Measurements from ENCODE around the gene HNRNPL. TPM values are rescaled to one million over a fixed set of nuclear protein-coding genes. Genes with fewer than 3 reads are reported as not detected.

Gene HNRNPL
- total and polyA plus RNA-seq, 2 experiments from 2014 or later = 123 to 245 TPM

- Histone ChIP-seq H3K4me2 (ENCODE audit: unreplicated experiment) (no peak overlapping the region), H3K9me2 (ENCODE audit: insufficient read depth) (no peaks in the 10 kb centered on the region), H2AFZ (no peak overlapping the region), H3F3A (ENCODE audit: insufficient read depth) (peaks cover 81% of the 10 kb centered on the region), H3K9me3 (ENCODE audit: low read depth) (no peaks in the 10 kb centered on the region), H3K36me3 (ENCODE audit: low read depth) (peaks cover 70% of the 10 kb centered on the region), H3K27ac (peak overlapping the region; percentile 35), H3K4me1 (ENCODE audit: insufficient read depth) (peaks cover 8% of the 10 kb centered on the region; the same call in 1 of the 2 replicates), H3K9ac (no peak overlapping the region), H3K27me3 (replicated peaks; ENCODE audit: insufficient read depth) (no peaks in the 10 kb centered on the region), H3K79me2 (ENCODE audit: insufficient read depth) (peaks cover 46% of the 10 kb centered on the region), H3K4me3 (no peak overlapping the region), H4K20me1 (ENCODE audit: insufficient read depth) (peaks cover 5% of the 10 kb centered on the region; the same call in 1 of the 2 replicates)
- in situ Hi-C loops (cut with MboI) = no loop called here
- no peak for DNase-seq
- WGBS, 2 experiments (ENCODE audit: low coverage in 1 of 2, low lambda C conversion rate in 2 of 2, missing lambda C conversion rate in 2 of 2) = 77 to 83% methylated on average over 19 of the region's 19 CpGs
- TF ChIP-seq EZH2phosphoT487 (IDR thresholded peaks at IDR 0.05; ENCODE audit: insufficient read depth, low read depth) (no peak), EZH2 (IDR thresholded peaks at IDR 0.05; ENCODE audit: insufficient read depth, poor library complexity, severe bottlenecking) (no peak)
Observed at GRCh38 chr19:38838208-38838985, 11.4 kb downstream of the HNRNPL start.

GRCh38 chr19:38837656-38838121, 12.1 kb downstream of the HNRNPL start:
- Histone ChIP-seq H4K20me1 (ENCODE audit: insufficient read depth) (peaks cover 5% of the 10 kb centered on the region; the same call in 1 of the 2 replicates), H3K4me1 (ENCODE audit: insufficient read depth) (peaks cover 8% of the 10 kb centered on the region; the same call in 1 of the 2 replicates), H3K4me3 (no peak overlapping the region), H3K9ac (no peak overlapping the region), H3K9me2 (ENCODE audit: insufficient read depth) (no peaks in the 10 kb centered on the region), H3K9me3 (ENCODE audit: low read depth) (no peaks in the 10 kb centered on the region), H3K4me2 (ENCODE audit: unreplicated experiment) (no peak overlapping the region), H3K27ac (peak overlapping the region; percentile 26), H3K27me3 (replicated peaks; ENCODE audit: insufficient read depth) (no peaks in the 10 kb centered on the region), H2AFZ (no peak overlapping the region), H3K36me3 (ENCODE audit: low read depth) (peaks cover 63% of the 10 kb centered on the region), H3K79me2 (ENCODE audit: insufficient read depth) (peaks cover 39% of the 10 kb centered on the region), H3F3A (ENCODE audit: insufficient read depth) (peaks cover 85% of the 10 kb centered on the region)
- WGBS, 2 experiments (ENCODE audit: low coverage in 1 of 2, low lambda C conversion rate in 2 of 2, missing lambda C conversion rate in 2 of 2) = 85 to 90% methylated on average over 7 of the region's 7 CpGs
- TF ChIP-seq EZH2 (IDR thresholded peaks at IDR 0.05; ENCODE audit: insufficient read depth, poor library complexity, severe bottlenecking) (no peak), EZH2phosphoT487 (IDR thresholded peaks at IDR 0.05; ENCODE audit: insufficient read depth, low read depth) (no peak)
- in situ Hi-C loops (cut with MboI) = no loop called here
- DNase-seq = peak; percentile 67

- in situ Hi-C loops (cut with MboI) = no loop called here
- H3F3A ChIP-seq (ENCODE audit: insufficient read depth) = peaks cover 86% of the 10 kb centered on the region
- no peak overlapping the region for H2AFZ ChIP-seq
- WGBS, 2 experiments (ENCODE audit: low coverage in 1 of 2, low lambda C conversion rate in 2 of 2, missing lambda C conversion rate in 2 of 2) = 91% methylated on average over 6 of the region's 6 CpGs
- DNase-seq = no peak
- H3K36me3 ChIP-seq (ENCODE audit: low read depth) = peaks cover 57% of the 10 kb centered on the region
- H3K4me3 ChIP-seq = no peak overlapping the region
- no peak overlapping the region for H3K9ac ChIP-seq
- no peaks in the 10 kb centered on the region for H3K9me2 ChIP-seq (ENCODE audit: insufficient read depth)
- H3K79me2 ChIP-seq (ENCODE audit: insufficient read depth) = peaks cover 33% of the 10 kb centered on the region
- H3K4me2 ChIP-seq (ENCODE audit: unreplicated experiment) = no peak overlapping the region
- TF ChIP-seq EZH2 (IDR thresholded peaks at IDR 0.05; ENCODE audit: insufficient read depth, poor library complexity, severe bottlenecking) (no peak), EZH2phosphoT487 (IDR thresholded peaks at IDR 0.05; ENCODE audit: insufficient read depth, low read depth) (no peak)
- H3K9me3 ChIP-seq (ENCODE audit: low read depth) = no peaks in the 10 kb centered on the region
- no peaks in the 10 kb centered on the region for H3K27me3 ChIP-seq (replicated peaks; ENCODE audit: insufficient read depth)
- peaks cover 12% of the 10 kb centered on the region for H3K4me1 ChIP-seq (ENCODE audit: insufficient read depth)
- H4K20me1 ChIP-seq (ENCODE audit: insufficient read depth) = peaks cover 5% of the 10 kb centered on the region; the same call in 1 of the 2 replicates
- peak overlapping the region; percentile 7; the same call in 1 of the 2 replicates for H3K27ac ChIP-seq
Observed at GRCh38 chr19:38836983-38837626, 12.7 kb downstream of the HNRNPL start.

GRCh38 chr19:38836159-38836982, 13.4 kb downstream of the HNRNPL start:
- Histone ChIP-seq H3K9ac (no peak overlapping the region), H3K4me1 (ENCODE audit: insufficient read depth) (peaks cover 14% of the 10 kb centered on the region), H4K20me1 (ENCODE audit: insufficient read depth) (peaks cover 5% of the 10 kb centered on the region; the same call in 1 of the 2 replicates), H3K79me2 (ENCODE audit: insufficient read depth) (peaks cover 26% of the 10 kb centered on the region), H3K4me2 (ENCODE audit: unreplicated experiment) (no peak overlapping the region), H3K4me3 (no peak overlapping the region), H3K27me3 (replicated peaks; ENCODE audit: insufficient read depth) (no peaks in the 10 kb centered on the region), H3K36me3 (ENCODE audit: low read depth) (peaks cover 50% of the 10 kb centered on the region), H3K27ac (peak overlapping the region; percentile 38), H3F3A (ENCODE audit: insufficient read depth) (peaks cover 82% of the 10 kb centered on the region), H3K9me3 (ENCODE audit: low read depth) (no peaks in the 10 kb centered on the region), H2AFZ (no peak overlapping the region), H3K9me2 (ENCODE audit: insufficient read depth) (no peaks in the 10 kb centered on the region)
- no peak for TF ChIP-seq EZH2 (IDR thresholded peaks at IDR 0.05; ENCODE audit: insufficient read depth, poor library complexity, severe bottlenecking)
- TF ChIP-seq EZH2phosphoT487 (IDR thresholded peaks at IDR 0.05; ENCODE audit: insufficient read depth, low read depth) = no peak
- in situ Hi-C loops (cut with MboI) = no loop called here
- DNase-seq = no peak
- WGBS, 2 experiments (ENCODE audit: low coverage in 1 of 2, low lambda C conversion rate in 2 of 2, missing lambda C conversion rate in 2 of 2) = 57 to 63% methylated on average over 8 of the region's 8 CpGs
